A549 treated with DMSO at 1 μM for 4 hours (cell line): Measurements from ENCODE around the gene GPR173. TPM values are rescaled to one million over a fixed set of nuclear protein-coding genes. Genes with fewer than 3 reads are reported as not detected.

Experiments used
- total RNA-seq: library from RNA; stranded (reverse); fragments of 200-300 nt; extraction: Qiagen RNA extraction; gene quantifications from 5 replicates; pipeline ENCODE4 v1.2.3, GENCODE V29; 2022; ENCODE audit warnings: low read depth

The GPR173 gene, protein sequence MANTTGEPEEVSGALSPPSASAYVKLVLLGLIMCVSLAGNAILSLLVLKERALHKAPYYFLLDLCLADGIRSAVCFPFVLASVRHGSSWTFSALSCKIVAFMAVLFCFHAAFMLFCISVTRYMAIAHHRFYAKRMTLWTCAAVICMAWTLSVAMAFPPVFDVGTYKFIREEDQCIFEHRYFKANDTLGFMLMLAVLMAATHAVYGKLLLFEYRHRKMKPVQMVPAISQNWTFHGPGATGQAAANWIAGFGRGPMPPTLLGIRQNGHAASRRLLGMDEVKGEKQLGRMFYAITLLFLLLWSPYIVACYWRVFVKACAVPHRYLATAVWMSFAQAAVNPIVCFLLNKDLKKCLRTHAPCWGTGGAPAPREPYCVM
- 0.01 to 0.02 TPM in 2 of 5 replicates, not detected in the others for total RNA-seq

DNA sequence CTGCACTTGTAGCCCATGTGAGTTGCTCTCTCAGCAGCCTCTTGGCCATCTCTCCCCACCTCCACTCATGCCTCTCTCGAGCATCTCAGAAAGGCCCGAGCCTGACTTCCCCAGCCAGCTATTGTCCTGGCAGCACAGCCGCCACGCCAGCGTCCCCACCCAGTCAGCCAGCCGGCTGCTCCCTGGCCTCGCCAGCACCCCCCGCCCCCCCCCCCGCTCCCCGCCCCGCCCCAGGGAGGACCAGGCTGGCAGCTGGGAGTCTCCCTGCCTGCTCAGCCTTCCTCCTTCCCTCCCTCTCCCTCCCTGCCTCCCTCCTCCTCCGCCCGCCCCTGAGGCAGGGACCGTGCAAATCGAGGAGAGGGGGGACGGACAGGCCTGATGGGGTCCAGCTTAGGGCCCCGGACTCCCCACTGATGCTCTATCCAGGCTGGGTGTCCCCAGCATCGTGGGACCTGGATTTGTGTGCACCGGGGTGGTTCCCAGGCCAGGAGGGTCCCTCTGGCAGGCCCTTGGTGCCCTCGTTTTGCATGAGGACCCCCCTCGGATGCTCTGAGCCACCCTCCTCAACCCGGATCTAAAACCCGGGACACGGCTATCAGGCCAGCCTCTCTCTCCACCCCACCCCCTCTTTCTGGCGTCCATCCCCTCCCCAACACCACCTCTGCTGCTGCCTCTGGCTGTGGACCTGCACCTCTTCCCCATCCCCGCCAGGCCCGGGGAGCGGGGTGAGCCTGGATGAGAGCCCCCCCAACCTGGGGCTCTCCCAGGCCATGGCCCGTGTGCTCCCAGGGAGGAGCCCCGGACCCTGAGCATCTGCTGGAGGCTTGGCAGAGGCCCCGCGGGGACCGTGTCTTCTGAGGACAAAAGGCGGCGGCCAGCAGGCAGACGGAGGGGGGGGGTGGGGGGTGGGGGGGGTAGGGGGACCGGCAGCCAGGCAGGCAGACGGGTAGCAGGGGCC, at the start of gene GPR173:
TSS of gene GPR173 (plus strand) at position 621 of the 958 bp plus-strand sequence. CDS start 27,833 bp downstream, outside the sequence.

DNA sequence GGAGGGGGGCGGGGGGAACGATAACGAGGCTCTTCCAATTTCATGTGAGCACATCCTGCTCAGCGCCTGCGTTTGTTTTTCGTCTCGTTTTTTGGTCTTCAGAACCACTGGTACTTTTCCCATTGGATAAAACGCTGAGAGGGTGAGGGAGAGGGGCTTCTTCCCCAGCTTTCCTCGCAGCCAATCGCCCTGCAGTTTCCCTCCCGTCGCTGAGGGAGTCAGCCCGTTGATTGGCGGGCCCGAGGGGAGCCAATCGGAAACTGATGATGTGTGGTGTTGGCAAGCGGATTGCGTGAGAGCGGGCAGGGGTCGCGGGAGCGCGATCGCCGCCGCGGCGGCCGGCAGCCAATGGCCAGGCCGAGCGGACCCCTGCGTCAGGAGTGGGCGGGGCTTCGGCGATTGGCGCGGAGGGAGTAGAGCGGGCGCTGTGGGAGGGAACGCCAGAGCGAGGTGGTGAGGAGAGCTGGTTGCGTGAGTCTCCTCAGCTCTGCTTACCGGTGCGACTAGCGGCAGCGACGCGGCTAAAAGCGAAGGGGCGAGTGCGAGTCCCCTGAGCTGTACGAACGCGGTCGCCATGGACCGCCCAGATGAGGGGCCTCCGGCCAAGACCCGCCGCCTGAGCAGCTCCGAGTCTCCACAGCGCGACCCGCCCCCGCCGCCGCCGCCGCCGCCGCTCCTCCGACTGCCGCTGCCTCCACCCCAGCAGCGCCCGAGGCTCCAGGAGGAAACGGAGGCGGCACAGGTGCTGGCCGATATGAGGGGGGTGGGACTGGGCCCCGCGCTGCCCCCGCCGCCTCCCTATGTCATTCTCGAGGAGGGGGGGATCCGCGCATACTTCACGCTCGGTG, 33.6 kb downstream of the GPR173 start, which contains the start of gene TSPYL2:
TSS of gene TSPYL2 (plus strand) at position 443 of the 848 bp plus-strand sequence. CDS start at position 575, 132 bp downstream.

DNA sequence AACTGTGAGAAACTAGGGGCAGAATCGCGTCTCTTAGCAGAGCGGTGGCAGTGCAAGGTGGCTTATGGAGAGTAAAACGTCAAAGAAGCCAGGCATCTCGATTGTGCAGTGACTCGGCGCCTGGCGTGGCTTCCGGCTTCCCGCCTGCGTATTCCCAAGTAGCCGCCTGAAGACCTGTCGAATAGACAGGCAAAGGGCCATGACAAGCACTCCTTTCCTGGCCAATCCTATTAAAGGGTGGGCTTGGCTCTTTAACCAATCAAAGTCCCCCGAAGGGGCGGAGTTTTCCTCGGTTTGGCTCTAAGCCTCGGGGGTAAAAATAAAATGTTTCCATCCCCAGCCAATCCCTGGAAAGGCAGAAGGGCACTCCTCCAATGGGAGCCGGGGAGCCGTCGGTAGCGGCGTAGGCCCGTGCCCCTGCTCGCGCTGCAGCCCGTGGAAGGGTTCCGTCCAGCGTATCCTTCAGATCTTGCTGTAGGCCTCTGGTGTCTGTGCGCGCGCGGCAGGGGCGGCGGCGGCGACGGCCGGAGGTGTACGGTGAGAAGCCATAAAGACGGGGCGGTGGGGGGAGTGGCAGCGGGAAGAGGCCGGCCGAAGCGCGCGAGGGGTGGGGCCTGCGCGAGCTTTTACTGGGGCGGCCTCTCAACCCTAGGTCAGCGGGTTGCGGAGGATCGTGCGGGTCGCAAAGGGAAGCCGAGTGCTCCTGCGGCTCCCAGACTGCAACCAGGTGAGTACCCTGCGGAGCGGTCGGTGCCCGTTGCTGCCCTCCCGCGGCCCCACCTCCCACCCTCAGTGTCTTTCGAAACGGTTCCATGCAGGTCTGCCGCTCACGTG, 45.4 kb downstream of the GPR173 start, which contains the start of gene KANTR:
TSS of gene KANTR (plus strand) at position 395 of the 834 bp plus-strand sequence. CDS start 30,131 bp downstream, outside the sequence.

Other genes with a start within 250 kb of the GPR173 start
- not detected in 5 replicates for gene XAGE5, start 237.5 kb upstream of the GPR173 start, total RNA-seq
- gene XAGE3, start 180.7 kb upstream of the GPR173 start, total RNA-seq = not detected in 5 replicates
- gene FAM156B, start 151.5 kb upstream of the GPR173 start, total RNA-seq = 7.0 to 15.7 TPM (median 12.4 TPM) in 5 replicates
- gene FAM156A, start 90.3 kb upstream of the GPR173 start, total RNA-seq = 9.1 to 22.4 TPM (median 15.2 TPM) in 5 replicates
- 8.7 to 10.8 TPM (median 10.1 TPM) in 5 replicates for gene TSPYL2, start 33.6 kb downstream of the GPR173 start, total RNA-seq
- 1.1 to 1.8 TPM (median 1.6 TPM) in 5 replicates for gene KANTR, start 45.4 kb downstream of the GPR173 start, total RNA-seq
- 52.5 to 65.0 TPM (median 59.0 TPM) in 5 replicates for gene KDM5C, start 176.4 kb downstream of the GPR173 start, total RNA-seq
- gene IQSEC2, start 232.8 kb downstream of the GPR173 start, total RNA-seq = 32.3 to 40.0 TPM (median 38.0 TPM) in 5 replicates